Sigmoid colon (tissue), 7 donors: ENCODE measurements around the gene KIF19. TPM values are rescaled to one million over a fixed set of nuclear protein-coding genes. Genes with fewer than 3 reads are reported as not detected.

Experiments used
- DNase-seq: peaks from one replicate; pipeline ENCODE4 v3.0.0-alpha.2; 2019
- H3K27ac ChIP-seq, 4 donors: fragments of 200-600 bp; sonication (generic); one replicate each; pipeline ENCODE4 v1.5.1; 2016 to 2019; ENCODE audit warnings: mild to moderate bottlenecking in 1 of 4
- H3K27me3 ChIP-seq, 3 donors: fragments of 200-600 bp; sonication (generic); one replicate each; pipeline ENCODE4 v1.5.1; 2019; ENCODE audit warnings: mild to moderate bottlenecking in 1 of 3
- H3K36me3 ChIP-seq, 4 donors: fragments of 200-600 bp; sonication (generic); one replicate each; pipeline ENCODE4 v1.5.1; 2016 to 2019
- H3K4me1 ChIP-seq, 4 donors: fragments of 200-600 bp; sonication (generic); one replicate each; pipeline ENCODE4 v1.5.1; 2017 to 2019
- H3K4me3 ChIP-seq, 4 donors: fragments of 200-600 bp; sonication (generic); one replicate each; pipeline ENCODE4 v1.5.1; 2017 to 2019; ENCODE audit warnings: mild to moderate bottlenecking in 2 of 4, moderate library complexity in 1 of 4
- H3K9me3 ChIP-seq, 4 donors: fragments of 200-600 bp in 3 of 4; sonication (generic) in 3 of 4; one replicate each; pipeline versions ENCODE4 v1.5.1 to v1.6.1; 2013 to 2019
- CTCF ChIP-seq, 4 experiments: fragments of 450-650 bp in 3 of 4; fragments of 200-600 bp in 1 of 4; IDR thresholded peaks; one replicate each; pipeline ENCODE4 v1.5.1; 2016 to 2019; ENCODE audit warnings: antibody characterized with exemption in 4 of 4, mild to moderate bottlenecking in 3 of 4, moderate library complexity in 2 of 4
- EP300 ChIP-seq, 4 donors: sonication (generic); formaldehyde crosslinking; IDR thresholded peaks; one replicate each; pipeline ENCODE4 v1.6.1; 2017; ENCODE audit warnings: antibody characterized with exemption in 4 of 4
- POLR2A ChIP-seq, 2 donors: fragments of 450-650 bp; IDR thresholded peaks; one replicate each; pipeline ENCODE4 v1.6.1; 2016; ENCODE audit warnings: antibody characterized with exemption in 2 of 2, mild to moderate bottlenecking in 2 of 2, moderate library complexity in 2 of 2
- POLR2AphosphoS5 ChIP-seq, 4 donors: sonication (generic); formaldehyde crosslinking; IDR thresholded peaks; one replicate each; pipeline ENCODE4 v1.6.1; 2017; ENCODE audit warnings: antibody characterized with exemption in 4 of 4
- WGBS, 2 donors: extraction: QIAGEN DNeasy Blood & Tissue Kit; methylation state at CpG; one replicate each; pipeline ENCODE4 v1.1.7; 2013; 5-methylcytosine and 5-hydroxymethylcytosine counted together
- intact Hi-C: fragments of 100-400 bp; cut with DNase I; formaldehyde crosslinking; loops from one replicate; pipeline ENCODE4 v1.15.1; 2023
- polyA plus RNA-seq, 3 donors: library from polyadenylated mRNA; stranded (reverse); fragments of 200-250 nt; gene quantifications; one replicate each; pipeline ENCODE4 v1.2.3, GENCODE V29; 2013
- total RNA-seq, 4 donors: library from RNA; depleted of rRNA; stranded (reverse); fragments of >200 nt; gene quantifications; one replicate each; pipeline ENCODE4 v1.1.0, GENCODE V29; 2016
- donor health status: healthy with polysubstance abuse.
- donor health status: Bipolar disorder and iron deficiency.
- donor health status: healthy.

Gene KIF19
- total and polyA plus RNA-seq, 7 donors, result 0.36 to 3.3 (median 0.80) TPM; not detected in 1

GRCh38 chr17:74394275-74394950, 68.4 kb downstream of the KIF19 start:
- Histone ChIP-seq H3K36me3 (no peaks in the 10 kb centered on the region), H3K4me1 (no peaks in the 10 kb centered on the region), H3K4me3 (no peak overlapping the region), H3K27me3 (no peaks in the 10 kb centered on the region), H3K9me3 (no peaks in the 10 kb centered on the region), H3K27ac (no peak overlapping the region)
- 91 to 92% methylated on average over 12 of the region's 12 CpGs for WGBS, 2 donors
- intact Hi-C loops, result no loop called here
- DNase-seq, result no peak
- no peak for TF ChIP-seq CTCF (IDR thresholded peaks at IDR 0.05)
- no peak for TF ChIP-seq POLR2AphosphoS5 (IDR thresholded peaks at IDR 0.05)
- TF ChIP-seq EP300 (IDR thresholded peaks at IDR 0.05), result no peak
- no peak for TF ChIP-seq POLR2A (IDR thresholded peaks at IDR 0.05)

- intact Hi-C loops, result no loop called here
- TF ChIP-seq CTCF (IDR thresholded peaks at IDR 0.05) (no peak), POLR2A (IDR thresholded peaks at IDR 0.05) (no peak), POLR2AphosphoS5 (IDR thresholded peaks at IDR 0.05) (no peak), EP300 (IDR thresholded peaks at IDR 0.05) (no peak)
- Histone ChIP-seq H3K4me1 (no peaks in the 10 kb centered on the region), H3K4me3 (no peak overlapping the region), H3K27ac (no peak overlapping the region), H3K36me3 (no peaks in the 10 kb centered on the region), H3K27me3 (no peaks in the 10 kb centered on the region), H3K9me3 (no peaks in the 10 kb centered on the region)
- 37 to 82% methylated on average over 7 of the region's 7 CpGs for WGBS, 2 donors
- DNase-seq, result no peak
Measured at GRCh38 chr17:74394977-74395376, 69.0 kb downstream of the KIF19 start.

GRCh38 chr17:74396567-74396966, 70.5 kb downstream of the KIF19 start:
- Histone ChIP-seq H3K36me3 (no peaks in the 10 kb centered on the region), H3K4me1 (no peaks in the 10 kb centered on the region), H3K27ac (no peak overlapping the region), H3K4me3 (no peak overlapping the region), H3K27me3 (no peaks in the 10 kb centered on the region), H3K9me3 (no peaks in the 10 kb centered on the region)
- 91 to 92% methylated on average over 4 of the region's 4 CpGs for WGBS, 2 donors
- TF ChIP-seq POLR2AphosphoS5 (IDR thresholded peaks at IDR 0.05) (no peak), CTCF (IDR thresholded peaks at IDR 0.05) (no peak), POLR2A (IDR thresholded peaks at IDR 0.05) (no peak), EP300 (IDR thresholded peaks at IDR 0.05) (no peak)
- intact Hi-C loops, result no loop called here
- no peak for DNase-seq

GRCh38 chr17:74402048-74402447, 76.0 kb downstream of the KIF19 start:
- H3K4me1 ChIP-seq, result no peaks in the 10 kb centered on the region
- intact Hi-C loops, result no loop called here
- 89% methylated on average over 7 of the region's 7 CpGs for WGBS, 2 donors
- H3K4me3 ChIP-seq, result no peak overlapping the region
- TF ChIP-seq POLR2A (IDR thresholded peaks at IDR 0.05) (no peak), POLR2AphosphoS5 (IDR thresholded peaks at IDR 0.05) (no peak), EP300 (IDR thresholded peaks at IDR 0.05) (no peak), CTCF (IDR thresholded peaks at IDR 0.05) (no peak)
- DNase-seq, result no peak
- no peaks in the 10 kb centered on the region for H3K36me3 ChIP-seq
- H3K27me3 ChIP-seq, result peaks cover 3 to 14% (median 6%) of the 10 kb centered on the region in 3 donors
- no peaks in the 10 kb centered on the region for H3K9me3 ChIP-seq
- H3K27ac ChIP-seq, result no peak overlapping the region
